GM18498 (cell line): ENCODE data around the gene MAPK8IP3.
A peak's percentile ranks its signal among the peaks of the same experiment; 100 is the strongest.

Source experiments
- ATAC-seq: cut with Tn5 transposase; IDR thresholded peaks from one replicate; pipeline ENCODE4 v1.9.1; 2021; ENCODE audit warnings: mild to moderate bottlenecking, moderate library complexity; ENCODE audit not compliant: unreplicated experiment

MAPK8IP3 gene

GRCh38 chr16:1772908-1773702, 67.1 kb downstream of the MAPK8IP3 start, which contains the start of gene MRPS34:
MRPS34 (minus strand) TSS chr16:1773134; CDS start chr16:1773119, 15 bp downstream.
- ATAC-seq, result peak; percentile 46

DNA sequence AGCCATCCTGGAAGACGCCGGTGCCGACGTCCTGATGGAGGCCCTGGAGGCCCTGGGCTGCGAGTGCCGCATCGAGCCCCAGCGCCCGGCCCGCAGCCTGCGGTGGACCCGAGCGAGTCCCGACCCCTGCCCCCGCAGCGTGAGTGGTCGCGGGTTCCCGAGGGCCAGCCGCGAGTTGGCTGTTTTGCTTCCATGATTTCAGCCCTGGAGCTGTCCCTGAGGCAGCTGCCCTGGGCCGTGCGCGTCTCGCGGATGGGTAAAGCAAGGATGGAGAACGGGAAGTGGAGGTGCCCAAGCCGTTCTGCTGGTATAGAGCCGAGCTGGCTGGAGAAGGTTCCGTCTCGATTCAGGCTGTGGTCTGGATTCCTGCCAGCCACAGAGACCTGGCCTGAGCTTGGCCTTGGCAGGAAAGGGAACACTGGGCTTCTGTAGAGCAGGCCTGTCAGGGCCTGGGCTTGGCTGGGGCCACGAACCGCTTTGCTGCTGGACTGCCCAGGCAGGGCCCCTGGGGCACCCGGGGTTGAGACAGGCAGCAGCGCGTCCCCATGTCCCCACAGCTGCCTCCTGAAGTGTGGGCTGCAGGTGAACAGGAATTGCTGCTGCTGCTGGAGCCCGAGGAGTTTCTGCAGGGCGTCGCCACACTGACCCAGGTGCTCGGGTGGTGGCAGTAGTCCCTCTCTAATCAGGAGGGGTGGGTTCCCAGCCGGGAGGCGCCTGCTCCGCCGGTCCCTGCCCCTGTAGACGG, 67.9 kb downstream of the MAPK8IP3 start:
- ATAC-seq, result no peak

GRCh38 chr16:1774448-1774780, 68.4 kb downstream of the MAPK8IP3 start:
- no peak for ATAC-seq

DNA sequence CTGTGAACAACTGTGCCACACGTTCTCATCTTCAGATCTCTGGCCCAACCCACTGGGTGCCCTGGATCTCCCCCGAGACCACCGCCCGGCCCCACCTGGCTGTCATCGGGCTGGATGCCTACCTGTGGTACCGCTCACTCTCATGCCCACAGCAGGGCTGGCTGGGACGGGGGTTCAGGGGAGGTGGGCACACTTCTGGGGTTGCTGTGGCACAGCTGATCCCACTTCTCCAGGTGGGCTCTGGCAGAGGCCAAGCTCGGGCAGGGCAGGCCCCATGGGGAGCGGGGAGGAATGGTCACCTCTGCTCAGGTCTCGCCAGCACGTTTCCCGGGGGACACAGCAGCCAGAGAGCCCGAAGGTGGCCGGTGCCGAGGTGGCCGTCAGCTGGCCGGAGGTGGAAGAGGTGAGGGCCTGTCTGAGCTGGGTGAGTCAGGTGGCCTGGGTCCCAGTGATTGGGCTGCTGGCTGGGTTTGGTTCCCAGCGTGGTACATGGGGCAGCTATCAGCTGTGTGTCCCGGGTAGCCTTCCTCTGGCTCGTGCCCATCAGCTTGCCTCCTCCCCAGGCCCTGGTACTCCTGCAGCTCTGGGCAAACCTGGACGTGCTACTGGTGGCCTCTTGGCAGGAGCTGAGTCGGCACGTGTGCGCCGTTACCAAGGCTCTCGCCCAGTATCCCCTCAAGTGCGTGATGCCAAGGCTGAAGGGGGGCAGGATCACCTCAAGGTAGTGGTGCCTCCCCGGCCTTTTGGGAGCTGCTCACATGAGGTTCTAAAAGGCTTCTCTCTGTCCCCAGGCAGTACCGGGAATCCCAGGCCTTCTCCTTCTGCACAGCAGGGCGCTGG, 69.2 kb downstream of the MAPK8IP3 start:
- no peak for ATAC-seq

GRCh38 chr16:1775846-1776671, 70.1 kb downstream of the MAPK8IP3 start:
- ATAC-seq, result no peak

DNA sequence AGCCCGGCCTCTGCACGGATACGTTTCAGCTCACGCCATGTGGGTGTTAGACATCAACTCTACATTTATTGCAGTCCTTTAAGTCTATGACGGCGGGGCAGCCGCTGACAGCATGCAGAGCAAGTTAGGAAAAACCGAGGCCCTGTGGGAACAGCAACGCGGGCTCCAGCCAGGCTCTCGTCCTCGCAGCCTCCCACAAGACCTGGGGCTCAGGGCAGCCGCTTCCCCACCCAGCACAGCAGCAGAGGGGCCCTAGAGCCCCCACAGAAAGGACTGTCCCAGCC, 70.6 kb downstream of the MAPK8IP3 start:
- ATAC-seq, result no peak

- ATAC-seq, result no peak
Observed at GRCh38 chr16:1776991-1777374, 71.0 kb downstream of the MAPK8IP3 start.

DNA sequence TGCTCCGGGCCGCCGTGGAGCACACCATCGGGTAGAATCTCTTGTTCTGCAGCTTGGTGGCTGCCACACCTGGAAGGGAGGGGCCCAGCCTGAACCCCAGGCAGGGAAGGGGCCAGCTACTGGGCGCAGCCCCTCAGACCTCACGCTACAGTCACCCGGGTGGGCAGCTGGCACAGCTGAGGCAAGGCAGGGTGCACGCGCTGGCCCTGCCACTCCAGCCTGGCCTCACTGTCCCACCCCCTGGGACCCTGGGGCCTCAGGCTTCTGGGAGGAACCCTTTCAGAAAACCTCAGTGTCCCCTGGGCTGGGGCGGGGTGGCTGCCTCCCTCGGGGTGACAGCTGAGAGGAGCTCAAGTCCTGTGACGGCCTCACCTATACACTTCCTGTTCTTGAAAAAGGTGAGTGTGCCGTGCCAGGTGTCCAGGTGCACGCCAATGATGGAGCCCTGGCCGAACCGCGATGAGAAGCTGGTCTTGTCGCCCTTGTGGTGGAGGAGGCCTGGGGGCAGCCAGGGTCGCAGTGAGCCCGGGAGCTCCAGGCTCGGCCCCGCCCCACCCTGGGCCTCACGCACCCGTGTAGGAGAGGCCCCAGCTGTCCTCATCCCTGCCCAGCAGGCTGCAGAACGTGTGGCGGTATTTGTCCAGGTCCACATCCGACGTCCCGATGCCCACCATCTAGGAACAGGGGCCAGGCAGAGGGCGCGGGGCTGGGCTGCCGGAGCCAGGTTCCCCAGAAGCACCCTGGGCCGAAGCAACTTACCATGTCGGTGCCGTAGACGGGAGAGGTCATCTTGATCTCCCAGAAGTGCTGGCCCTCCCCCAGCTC, 71.6 kb downstream of the MAPK8IP3 start:
- no peak for ATAC-seq

DNA sequence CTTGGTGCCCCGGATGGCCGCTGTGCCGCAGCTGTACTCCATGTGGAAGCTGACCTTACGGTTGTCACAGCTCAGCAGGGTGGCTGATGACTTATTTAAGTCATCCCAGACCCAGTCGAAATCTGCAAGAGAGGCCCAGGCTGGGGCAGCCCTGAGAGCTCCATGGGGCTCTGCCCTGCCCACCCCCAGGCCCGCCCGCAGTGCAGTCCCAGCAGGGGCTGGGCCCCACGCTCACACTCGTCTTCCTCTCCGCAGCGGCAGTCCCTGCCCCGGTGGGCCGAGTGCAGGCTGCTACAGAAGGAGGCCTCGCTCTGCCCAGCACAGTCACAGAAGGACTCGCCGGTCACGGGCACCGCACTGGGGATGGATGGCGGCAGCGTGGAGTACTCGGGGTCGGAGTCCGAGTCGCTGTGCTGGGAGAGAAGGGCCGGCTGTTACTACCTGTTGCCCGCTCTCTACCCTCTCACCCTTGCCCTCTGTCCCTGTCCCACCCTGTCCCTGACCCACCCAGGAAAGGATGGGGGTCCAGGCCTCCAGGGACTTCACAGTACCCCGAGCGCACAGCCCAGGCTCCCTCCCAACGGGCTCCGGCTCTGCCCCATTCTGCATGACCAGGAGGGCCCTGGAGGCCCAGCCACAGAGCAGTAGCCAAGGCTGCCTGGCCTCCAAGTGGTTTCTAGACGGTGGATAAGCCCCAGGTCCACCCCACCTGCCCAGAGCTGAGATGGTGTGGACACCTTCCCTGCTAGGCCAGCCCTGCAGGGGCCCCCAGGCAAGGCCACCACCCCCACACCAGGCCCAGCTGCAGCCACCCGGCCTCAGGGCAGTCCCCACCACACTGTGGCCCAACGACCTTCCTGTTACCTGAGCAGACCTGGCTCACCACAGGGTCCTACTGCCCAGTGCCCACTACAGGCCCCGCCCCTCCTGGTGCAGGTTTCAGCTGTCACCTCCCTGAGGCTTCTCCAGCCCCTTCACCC, 72.5 kb downstream of the MAPK8IP3 start:
- ATAC-seq, result no peak

- ATAC-seq, result no peak
Observed at GRCh38 chr16:1779234-1779701, 73.3 kb downstream of the MAPK8IP3 start.

DNA sequence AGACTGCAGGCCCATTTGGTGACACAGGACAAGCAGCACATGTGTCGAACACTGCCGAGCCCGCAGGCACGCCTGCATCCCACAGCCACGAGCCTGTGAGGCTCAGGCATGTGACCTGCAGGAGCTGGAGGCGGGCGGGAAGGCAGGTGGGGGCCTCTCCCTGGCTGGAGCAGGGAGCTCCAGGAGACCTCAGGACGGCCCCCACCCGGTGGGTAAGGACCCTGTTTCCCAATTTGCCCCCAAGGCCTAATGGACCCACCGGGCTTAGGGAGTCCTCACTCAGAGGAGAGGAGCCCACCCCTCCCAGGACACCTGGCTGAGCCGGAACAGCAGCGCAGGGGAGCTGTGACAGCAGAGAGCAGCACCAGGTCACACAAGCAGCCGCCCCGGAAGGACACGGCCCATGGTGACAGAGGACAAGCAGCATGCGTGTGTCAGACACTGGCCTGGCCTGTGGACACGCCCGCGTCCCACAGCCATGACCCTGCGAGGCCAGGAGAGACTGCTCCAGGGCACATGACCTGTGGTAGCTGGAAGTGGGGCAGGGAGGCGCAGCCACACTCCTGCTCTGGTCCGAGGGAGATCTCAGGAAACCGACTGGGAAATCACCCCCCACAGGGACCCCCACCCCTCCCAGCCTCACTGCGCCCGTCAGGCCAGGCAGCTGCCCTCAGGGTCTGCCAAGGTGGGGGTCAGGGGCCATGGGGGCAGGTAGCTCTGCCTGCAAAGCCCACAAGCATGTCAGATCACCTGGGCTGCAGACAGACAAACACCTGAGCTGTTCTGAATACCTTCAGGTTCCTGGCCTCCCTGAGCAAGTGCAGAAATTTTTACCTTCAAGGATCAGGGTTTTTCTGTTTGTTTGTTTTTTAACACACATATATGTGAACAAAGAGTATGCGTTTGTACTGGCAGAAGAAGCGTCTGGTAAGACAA, 74.0 kb downstream of the MAPK8IP3 start:
- ATAC-seq, result no peak

- ATAC-seq, result no peak
Observed at GRCh38 chr16:1780677-1781072, 74.7 kb downstream of the MAPK8IP3 start.

DNA sequence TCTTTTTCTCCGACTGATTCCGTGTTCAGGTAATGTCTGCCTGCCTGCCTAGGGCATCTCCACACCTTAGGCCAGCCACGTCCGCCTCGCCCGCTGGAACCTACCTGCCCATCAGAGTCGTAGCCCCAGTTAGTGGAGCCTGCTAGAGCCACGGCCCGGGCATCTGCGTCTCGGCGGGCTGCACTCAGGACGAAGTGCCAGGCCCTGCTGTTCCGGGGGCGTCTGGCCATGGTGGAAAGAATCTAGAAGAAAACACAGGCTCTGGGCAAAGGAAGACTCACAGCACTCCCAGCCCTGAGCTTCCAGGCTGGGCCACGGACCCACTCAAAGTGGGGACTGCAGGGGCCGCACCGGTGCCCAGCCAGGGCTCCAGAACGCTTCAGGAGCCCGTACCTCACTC, 75.3 kb downstream of the MAPK8IP3 start:
- ATAC-seq, result no peak

- ATAC-seq, result peak; percentile 6
Observed at GRCh38 chr16:1781758-1782407, 75.9 kb downstream of the MAPK8IP3 start.

GRCh38 chr16:1782408-1783264, 76.6 kb downstream of the MAPK8IP3 start, which contains the start of the genes NUBP2 and SPSB3:
NUBP2 (plus strand) TSS chr16:1782960; CDS start chr16:1783021, 61 bp downstream.
SPSB3 (minus strand) TSS chr16:1782571; CDS start chr16:1781483, 1,088 bp downstream.
- ATAC-seq, result peak; percentile 85
